ENCODE measurements around the gene TMEM52.

The TMEM52 gene

GRCh38 chr1:1914971-1915692, 3.9 kb downstream of the TMEM52 start, which contains the start of gene CALML6:
TSS of gene CALML6 (plus strand) at chr1:1915260. CDS start at chr1:1915281, 21 bp downstream.
- H3K4me3 ChIP-seq (ENCODE audit: control insufficient read depth, low read depth, low read length) = no peak within 1 kb of the TSS
- TF ChIP-seq CTCF (conservative IDR thresholded peaks at IDR 0.05; ENCODE audit: control insufficient read depth, insufficient read depth, low read depth, low read length) = no peak
- no peak for DNase-seq (ENCODE audit: low read depth)

- DNase-seq (ENCODE audit: low read depth) = no peak
- H3K4me3 ChIP-seq (ENCODE audit: control insufficient read depth, low read depth, low read length) = no peak overlapping the region
- no peak for TF ChIP-seq CTCF (conservative IDR thresholded peaks at IDR 0.05; ENCODE audit: control insufficient read depth, insufficient read depth, low read depth, low read length)
Measured at GRCh38 chr1:1914101-1914970, 4.7 kb downstream of the TMEM52 start.

GRCh38 chr1:1911350-1912041, 7.6 kb downstream of the TMEM52 start:
- TF ChIP-seq CTCF (conservative IDR thresholded peaks at IDR 0.05; ENCODE audit: control insufficient read depth, insufficient read depth, low read depth, low read length) = no peak
- no peak for DNase-seq (ENCODE audit: low read depth)
- H3K4me3 ChIP-seq (ENCODE audit: control insufficient read depth, low read depth, low read length) = no peak overlapping the region

- no peak overlapping the region for H3K4me3 ChIP-seq (ENCODE audit: control insufficient read depth, low read depth, low read length)
- no peak for DNase-seq (ENCODE audit: low read depth)
- TF ChIP-seq CTCF (conservative IDR thresholded peaks at IDR 0.05; ENCODE audit: control insufficient read depth, insufficient read depth, low read depth, low read length) = no peak
Measured at GRCh38 chr1:1910651-1911331, 8.3 kb downstream of the TMEM52 start.

- DNase-seq (ENCODE audit: low read depth) = no peak
- TF ChIP-seq CTCF (conservative IDR thresholded peaks at IDR 0.05; ENCODE audit: control insufficient read depth, insufficient read depth, low read depth, low read length) = no peak
- peak overlapping the region; percentile 52 for H3K4me3 ChIP-seq (ENCODE audit: control insufficient read depth, low read depth, low read length)
Measured at GRCh38 chr1:1910033-1910465, 9.0 kb downstream of the TMEM52 start.

- no peak for DNase-seq (ENCODE audit: low read depth)
- TF ChIP-seq CTCF (conservative IDR thresholded peaks at IDR 0.05; ENCODE audit: control insufficient read depth, insufficient read depth, low read depth, low read length) = no peak
Measured at GRCh38 chr1:1908506-1908791, 10.6 kb downstream of the TMEM52 start.

More at GRCh38 chr1:1908506-1908791, 10.6 kb downstream of the TMEM52 start:
- H3K4me3 ChIP-seq (ENCODE audit: control insufficient read depth, low read depth, low read length) = peak overlapping the region; percentile 58

Data from fibroblast of mammary gland (primary cell).